Epithelial cell of prostate (primary cell): ENCODE measurements around the gene PCDHGB2.
"Not testable (repeated sequence)": the region's sequence is repeated elsewhere in the genome, so short reads cannot be mapped to it uniquely, and the experiment has no call there.

Experiments
- DNase-seq: peaks from one replicate; pipeline ENCODE4 v3.0.0-alpha.2; 2011; ENCODE audit warnings: low read depth, low spot score
- H3K27ac ChIP-seq: fragments of 450-650 bp; 2 replicates; pipeline ENCODE4 v1.5.1; 2017; ENCODE audit warnings: mild to moderate bottlenecking

PCDHGB2 gene

DNA sequence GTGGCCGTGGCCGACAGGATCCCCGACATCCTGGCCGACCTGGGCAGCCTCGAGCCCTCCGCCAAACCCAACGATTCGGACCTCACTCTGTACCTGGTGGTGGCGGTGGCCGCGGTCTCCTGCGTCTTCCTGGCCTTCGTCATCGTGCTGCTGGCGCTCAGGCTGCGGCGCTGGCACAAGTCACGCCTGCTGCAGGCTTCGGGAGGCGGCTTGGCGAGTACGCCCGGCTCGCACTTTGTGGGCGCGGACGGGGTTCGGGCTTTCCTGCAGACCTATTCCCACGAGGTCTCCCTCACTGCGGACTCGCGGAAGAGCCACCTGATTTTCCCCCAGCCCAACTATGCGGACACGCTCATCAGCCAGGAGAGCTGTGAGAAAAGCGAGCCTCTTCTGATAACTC is 13.8 kb upstream of the PCDHGB2 start:
- H3K27ac ChIP-seq, DNase-seq: not testable (repeated sequence)

DNA sequence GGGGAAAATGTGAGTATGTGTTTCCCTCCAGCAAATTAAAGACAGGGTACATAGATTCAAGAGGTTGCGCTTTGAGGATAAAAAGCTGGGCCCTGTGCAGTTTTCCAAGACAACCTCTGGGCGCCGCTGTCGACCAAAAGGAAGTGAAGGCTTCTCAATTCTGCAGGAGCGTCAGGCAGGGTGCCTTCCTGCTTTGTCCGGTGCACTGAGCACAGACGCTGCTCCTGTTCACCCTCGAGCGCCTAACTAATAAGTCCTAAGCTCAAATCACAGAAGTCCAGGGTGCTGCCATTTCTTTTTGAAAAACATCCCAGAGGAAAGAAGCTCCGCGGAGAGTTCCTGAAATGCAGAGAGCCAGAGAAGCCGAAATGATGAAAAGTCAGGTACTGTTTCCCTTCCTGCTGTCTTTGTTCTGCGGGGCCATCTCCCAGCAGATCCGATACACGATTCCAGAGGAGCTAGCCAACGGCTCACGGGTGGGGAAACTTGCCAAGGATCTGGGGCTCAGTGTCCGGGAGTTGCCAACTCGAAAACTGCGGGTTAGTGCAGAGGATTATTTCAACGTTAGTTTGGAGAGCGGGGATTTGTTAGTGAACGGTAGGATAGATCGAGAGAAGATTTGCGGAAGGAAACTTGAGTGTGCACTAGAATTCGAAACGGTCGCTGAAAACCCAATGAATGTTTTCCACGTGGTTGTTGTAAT is 9.7 kb upstream of the PCDHGB2 start, which contains the start of gene PCDHGB1:
Gene PCDHGB1 (plus strand): TSS at position 183 of the 703 bp plus-strand sequence. CDS start 162 bp downstream, at position 345.
- no peak for DNase-seq

DNA sequence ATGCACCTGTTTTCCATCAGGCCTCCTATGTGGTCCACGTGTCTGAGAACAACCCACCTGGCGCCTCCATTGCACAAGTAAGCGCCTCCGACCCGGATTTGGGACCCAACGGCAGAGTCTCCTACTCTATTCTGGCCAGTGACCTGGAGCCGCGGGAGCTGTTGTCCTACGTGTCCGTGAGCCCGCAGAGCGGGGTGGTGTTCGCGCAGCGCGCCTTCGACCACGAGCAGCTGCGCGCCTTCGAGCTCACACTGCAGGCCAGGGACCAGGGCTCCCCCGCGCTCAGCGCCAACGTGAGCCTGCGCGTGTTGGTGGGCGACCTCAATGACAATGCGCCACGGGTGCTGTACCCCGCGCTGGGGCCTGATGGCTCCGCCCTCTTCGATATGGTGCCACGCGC is 8.2 kb upstream of the PCDHGB2 start:
- H3K27ac ChIP-seq = no peak overlapping the region

More for the DNA sequence above, 9.7 kb upstream of the PCDHGB2 start, which contains the start of gene PCDHGB1:
- H3K27ac ChIP-seq = no peak within 1 kb of the TSS

DNA sequence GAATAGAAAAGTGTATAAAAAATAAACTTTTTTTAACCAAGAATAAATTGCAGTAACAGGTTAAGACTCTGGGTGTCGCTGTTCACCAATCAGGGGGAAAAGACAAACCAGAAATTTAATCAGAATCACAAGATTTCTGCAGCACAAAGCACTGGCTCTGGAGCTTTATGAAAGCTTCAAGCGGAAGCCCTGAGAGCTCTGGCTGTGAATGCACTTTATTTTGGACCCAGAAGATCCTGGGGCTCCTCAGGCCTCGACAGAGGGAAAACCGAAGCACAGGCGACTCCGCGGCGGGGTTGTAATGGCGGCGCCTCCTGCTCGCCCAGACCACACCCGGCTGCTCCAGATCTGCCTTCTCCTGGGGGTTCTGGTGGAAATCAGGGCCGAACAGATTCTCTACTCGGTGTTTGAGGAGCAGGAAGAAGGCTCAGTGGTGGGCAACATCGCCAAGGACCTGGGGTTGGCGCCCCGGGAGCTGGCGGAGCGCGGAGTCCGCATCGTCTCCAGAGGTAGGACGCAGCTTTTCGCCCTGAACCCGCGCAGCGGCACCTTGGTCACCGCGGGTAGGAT is 4.8 kb upstream of the PCDHGB2 start, which contains the start of gene PCDHGA4:
Gene PCDHGA4 (plus strand): TSS at position 122 of the 570 bp plus-strand sequence. CDS start 87 bp downstream, at position 209.
- no peak for DNase-seq
- H3K27ac ChIP-seq = no peak within 1 kb of the TSS

More for the DNA sequence above, 8.2 kb upstream of the PCDHGB2 start:
- no peak for DNase-seq

DNA sequence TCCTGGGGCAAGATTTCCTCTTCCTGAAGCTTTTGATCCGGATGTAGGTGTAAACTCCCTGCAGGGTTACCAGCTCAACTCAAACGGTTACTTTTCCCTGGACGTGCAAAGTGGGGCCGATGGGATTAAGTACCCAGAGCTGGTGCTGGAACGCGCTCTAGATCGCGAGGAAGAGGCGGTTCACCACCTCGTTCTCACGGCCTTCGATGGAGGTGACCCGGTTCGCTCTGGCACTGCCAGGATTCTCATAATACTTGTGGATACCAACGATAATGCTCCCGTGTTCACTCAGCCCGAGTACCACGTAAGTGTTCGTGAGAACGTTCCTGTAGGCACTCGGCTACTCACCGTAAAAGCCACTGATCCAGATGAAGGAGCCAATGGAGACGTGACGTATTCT is 4.2 kb upstream of the PCDHGB2 start:
- H3K27ac ChIP-seq = no peak overlapping the region
- DNase-seq = no peak

DNA sequence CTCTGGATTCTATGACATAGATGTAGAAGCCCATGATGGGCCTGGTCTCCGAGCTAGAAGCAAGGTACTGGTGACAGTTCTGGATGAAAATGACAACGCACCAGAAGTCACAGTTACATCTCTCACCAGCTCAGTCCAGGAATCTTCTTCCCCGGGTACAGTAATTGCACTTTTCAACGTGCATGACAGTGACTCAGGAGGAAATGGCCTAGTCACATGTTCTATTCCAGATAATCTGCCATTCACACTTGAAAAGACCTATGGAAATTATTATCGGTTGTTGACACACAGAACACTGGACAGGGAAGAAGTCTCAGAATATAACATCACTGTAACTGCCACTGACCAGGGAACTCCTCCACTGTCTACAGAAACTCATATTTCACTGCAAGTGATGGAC is 3.7 kb upstream of the PCDHGB2 start:
- DNase-seq = no peak
- no peak overlapping the region for H3K27ac ChIP-seq

DNA sequence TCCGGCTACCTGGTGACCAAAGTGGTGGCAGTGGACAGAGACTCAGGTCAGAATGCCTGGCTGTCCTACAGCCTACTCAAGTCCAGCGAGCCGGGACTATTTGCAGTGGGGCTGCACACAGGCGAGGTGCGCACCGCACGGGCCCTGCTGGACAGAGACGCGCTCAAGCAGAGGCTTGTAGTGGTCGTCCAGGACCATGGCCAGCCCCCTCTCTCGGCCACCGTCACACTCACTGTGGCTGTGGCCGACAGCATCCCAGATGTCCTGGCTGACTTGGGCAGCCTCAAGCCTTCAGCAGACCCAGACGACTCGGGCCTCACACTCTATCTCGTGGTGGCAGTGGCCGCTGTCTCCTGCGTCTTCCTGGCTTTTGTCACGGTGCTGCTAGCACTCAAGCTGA is 2.8 kb upstream of the PCDHGB2 start:
- H3K27ac ChIP-seq = no peak overlapping the region
- DNase-seq = no peak

DNA sequence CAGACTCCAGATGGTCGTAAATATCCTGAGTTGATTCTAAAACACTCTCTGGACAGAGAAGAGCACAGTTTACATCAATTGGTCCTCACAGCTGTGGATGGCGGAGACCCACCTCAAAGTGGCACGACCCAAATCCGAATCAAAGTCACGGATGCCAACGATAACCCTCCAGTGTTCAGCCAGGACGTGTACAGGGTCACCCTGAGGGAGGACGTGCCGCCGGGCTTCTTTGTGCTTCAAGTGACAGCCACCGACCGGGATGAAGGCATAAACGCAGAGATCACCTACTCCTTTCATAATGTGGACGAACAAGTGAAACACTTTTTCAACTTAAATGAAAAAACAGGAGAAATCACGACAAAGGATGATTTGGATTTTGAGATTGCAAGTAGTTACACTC is 891 bp downstream of the PCDHGB2 start:
- DNase-seq = no peak
- no peak overlapping the region for H3K27ac ChIP-seq

DNA sequence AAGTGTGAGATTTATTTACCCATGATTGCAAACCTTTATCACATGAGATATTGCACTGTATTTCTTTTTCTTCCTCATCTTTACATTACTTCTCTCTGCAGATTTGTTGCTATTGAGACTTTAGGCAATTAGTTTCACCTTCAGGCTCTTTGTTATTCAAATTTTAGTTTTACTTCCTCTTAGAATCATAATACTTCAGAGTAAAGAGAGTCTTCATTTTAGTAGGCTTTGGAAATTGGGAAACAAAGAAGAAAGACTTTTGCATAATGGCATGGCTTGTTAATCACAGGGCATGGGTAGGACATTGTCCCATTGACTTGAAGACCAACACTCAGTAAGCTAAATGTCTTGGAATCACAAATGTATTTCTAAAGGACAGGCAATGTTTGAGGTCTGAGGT is 2.9 kb downstream of the PCDHGB2 start:
- no peak overlapping the region for H3K27ac ChIP-seq
- DNase-seq = no peak

DNA sequence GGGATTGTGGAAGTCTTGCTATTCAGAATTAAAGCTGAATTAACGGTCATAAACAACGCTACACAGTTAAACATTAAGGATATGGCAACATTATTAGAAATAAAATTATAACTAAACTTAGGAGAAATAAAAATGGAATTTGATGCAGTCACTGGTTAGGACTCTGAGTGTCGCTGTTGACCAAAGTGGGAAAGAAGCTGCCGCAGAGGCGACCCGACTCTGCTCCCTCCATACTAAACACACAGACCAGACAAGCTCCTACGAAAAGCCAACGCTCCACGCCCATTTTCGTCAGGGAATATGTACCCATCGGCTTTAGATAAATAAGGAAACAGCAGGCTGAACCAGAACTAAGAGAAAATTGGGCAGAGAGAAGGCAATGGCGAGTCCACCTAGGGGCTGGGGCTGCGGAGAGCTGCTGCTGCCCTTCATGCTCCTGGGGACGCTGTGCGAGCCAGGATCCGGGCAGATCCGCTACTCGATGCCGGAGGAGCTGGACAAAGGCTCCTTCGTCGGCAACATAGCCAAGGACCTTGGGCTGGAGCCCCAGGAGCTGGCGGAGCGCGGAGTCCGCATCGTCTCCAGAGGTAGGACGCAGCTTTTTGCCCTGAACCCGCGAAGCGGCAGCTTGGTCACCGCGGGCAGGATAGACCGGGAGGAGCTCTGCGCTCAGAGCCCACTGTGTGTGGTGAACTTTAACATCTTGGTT is 4.3 kb downstream of the PCDHGB2 start, which contains the start of gene PCDHGA5:
Gene PCDHGA5 (plus strand): TSS at position 211 of the 709 bp plus-strand sequence. CDS start 169 bp downstream, at position 380.
- no peak within 1 kb of the TSS for H3K27ac ChIP-seq
- DNase-seq = no peak

DNA sequence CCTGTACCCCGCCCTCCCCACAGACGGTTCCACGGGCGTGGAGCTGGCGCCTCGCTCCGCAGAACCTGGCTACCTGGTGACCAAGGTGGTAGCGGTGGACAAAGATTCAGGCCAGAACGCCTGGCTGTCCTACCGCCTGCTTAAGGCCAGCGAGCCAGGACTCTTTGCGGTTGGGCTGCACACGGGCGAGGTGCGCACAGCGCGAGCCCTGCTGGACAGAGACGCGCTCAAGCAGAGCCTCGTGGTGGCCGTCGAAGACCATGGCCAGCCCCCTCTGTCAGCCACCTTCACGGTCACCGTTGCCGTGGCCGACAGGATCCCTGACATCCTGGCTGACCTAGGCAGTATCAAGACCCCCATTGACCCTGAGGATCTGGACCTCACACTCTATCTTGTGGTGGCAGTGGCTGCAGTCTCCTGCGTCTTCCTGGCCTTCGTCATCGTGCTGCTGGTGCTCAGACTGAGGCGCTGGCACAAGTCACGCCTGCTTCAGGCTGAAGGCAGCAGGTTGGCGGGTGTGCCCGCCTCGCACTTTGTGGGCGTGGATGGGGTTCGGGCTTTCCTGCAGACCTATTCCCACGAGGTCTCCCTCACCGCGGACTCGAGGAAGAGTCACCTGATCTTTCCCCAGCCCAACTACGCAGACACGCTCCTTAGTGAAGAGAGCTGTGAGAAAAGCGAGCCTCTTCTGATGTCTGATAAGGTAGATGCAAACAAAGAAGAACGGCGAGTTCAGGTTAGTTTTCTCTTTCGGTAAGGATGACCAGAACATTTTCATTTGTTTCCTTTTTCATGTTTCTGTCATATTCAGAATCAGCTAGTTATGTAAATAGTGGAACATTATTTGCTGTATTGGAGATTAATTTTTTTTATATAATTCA is 6.5 kb downstream of the PCDHGB2 start:
- H3K27ac ChIP-seq = no peak overlapping the region

DNA sequence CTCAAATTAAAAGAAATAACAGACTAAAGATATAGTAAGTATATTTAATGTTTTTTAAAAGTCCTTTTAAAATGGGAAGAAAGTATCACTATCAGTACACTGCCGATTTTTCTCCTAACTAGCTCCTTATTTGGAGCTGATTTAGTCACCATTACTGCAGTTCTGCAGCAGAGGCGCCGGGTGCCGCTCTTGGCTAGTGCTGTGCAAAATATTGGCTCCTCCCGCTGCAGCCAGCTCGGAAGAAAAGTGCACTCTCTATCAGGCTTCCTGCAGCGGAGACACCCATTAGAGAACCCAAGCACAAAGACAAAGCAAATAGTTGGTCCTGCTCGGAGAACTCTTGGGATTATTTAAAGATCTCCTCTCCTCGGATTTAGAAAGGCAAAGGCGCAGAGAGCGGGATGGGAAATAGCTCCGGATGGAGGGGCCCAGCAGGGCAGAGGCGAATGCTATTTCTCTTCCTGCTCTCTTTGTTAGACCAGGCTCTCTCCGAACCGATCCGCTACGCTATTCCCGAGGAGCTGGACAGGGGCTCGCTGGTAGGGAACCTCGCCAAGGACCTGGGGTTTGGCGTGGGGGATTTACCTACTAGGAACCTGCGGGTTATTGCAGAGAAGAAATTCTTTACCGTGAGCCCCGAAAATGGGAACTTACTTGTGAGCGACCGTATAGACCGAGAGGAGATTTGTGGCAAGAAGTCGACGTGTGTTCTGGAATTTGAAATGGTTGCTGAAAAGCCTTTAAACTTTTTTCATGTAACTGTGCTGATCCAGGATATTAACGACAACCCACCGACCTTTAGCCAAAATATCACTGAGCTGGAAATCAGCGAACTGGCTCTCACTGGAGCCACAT is 10.4 kb downstream of the PCDHGB2 start, which contains the start of gene PCDHGB3:
Gene PCDHGB3 (plus strand): TSS at position 249 of the 855 bp plus-strand sequence. CDS start 153 bp downstream, at position 402.
- no peak for DNase-seq
- H3K27ac ChIP-seq = no peak within 1 kb of the TSS

More for the DNA sequence above, 6.5 kb downstream of the PCDHGB2 start:
- no peak for DNase-seq

DNA sequence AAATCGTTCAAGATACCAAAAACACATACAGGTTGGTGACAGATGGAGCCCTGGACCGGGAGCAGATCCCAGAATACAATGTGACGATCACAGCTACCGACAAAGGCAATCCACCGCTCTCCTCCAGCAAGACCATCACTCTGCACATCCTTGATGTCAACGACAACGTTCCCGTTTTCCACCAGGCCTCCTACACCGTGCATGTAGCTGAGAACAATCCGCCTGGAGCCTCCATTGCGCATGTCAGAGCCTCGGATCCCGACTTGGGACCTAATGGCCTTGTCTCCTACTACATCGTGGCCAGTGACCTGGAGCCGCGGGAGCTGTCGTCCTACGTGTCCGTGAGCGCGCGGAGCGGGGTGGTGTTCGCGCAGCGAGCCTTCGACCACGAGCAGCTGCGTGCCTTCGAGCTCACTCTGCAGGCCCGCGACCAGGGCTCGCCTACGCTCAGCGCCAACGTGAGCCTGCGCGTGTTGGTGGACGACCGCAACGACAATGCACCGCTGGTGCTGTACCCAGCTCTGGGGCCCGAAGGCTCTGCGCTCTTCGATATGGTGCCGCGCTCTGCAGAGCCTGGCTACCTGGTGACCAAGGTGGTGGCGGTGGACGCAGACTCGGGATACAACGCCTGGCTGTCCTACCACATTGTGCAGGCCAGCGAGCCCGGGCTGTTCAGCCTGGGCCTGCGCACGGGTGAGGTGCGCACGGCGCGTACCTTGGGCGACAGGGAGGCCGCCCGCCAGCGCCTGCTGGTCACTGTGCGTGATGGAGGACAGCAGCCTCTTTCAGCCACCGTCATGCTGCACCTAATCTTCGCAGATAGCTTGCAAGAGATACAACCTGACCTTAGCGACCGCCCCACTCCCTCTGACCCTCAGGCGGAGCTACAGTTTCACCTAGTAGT is 12.0 kb downstream of the PCDHGB2 start:
- DNase-seq = no peak
- H3K27ac ChIP-seq = no peak overlapping the region

DNA sequence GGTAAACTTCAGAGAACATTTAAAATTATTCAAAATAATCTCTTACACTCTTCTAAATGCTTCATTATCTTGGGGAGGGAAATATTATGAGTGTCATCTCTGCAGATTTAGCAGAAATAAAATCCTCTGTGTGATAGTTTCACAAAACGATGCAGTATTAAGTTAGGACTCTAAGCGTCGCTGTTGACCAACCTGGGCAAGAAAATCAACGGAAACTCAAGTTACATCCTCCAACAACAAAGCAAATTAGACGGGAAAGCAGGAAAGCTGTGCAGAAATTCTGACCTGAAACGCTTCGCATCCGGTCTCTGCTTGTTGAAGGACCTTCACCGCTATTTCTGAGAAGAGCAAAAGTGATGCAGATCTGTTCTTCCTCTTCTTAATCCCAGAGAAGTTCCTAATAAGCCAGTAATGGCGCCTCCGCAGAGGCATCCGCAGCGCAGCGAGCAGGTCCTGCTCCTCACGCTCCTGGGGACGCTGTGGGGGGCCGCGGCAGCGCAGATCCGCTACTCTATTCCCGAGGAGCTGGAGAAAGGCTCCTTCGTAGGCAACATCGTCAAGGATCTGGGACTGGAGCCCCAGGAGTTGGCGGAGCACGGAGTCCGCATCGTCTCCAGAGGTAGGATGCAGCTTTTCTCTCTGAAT is 14.0 kb downstream of the PCDHGB2 start, which contains the start of gene PCDHGA6:
Gene PCDHGA6 (plus strand): TSS at position 219 of the 645 bp plus-strand sequence. CDS start 193 bp downstream, at position 412.
- no peak within 1 kb of the TSS for H3K27ac ChIP-seq
- DNase-seq = no peak

DNA sequence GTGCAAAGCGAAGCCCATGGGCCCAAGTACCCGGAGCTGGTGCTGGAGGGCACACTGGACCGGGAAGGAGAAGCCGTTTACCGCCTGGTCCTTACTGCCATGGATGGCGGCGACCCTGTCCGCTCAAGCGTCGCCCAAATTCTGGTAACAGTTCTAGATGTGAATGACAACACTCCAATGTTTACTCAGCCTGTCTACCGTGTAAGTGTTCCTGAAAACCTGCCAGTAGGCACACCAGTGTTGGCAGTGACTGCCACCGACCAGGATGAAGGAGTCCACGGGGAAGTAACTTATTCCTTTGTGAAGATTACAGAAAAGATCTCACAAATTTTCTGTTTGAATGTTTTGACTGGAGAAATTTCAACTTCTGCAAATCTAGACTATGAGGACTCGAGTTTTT is 14.8 kb downstream of the PCDHGB2 start:
- H3K27ac ChIP-seq = no peak overlapping the region
- no peak for DNase-seq

DNA sequence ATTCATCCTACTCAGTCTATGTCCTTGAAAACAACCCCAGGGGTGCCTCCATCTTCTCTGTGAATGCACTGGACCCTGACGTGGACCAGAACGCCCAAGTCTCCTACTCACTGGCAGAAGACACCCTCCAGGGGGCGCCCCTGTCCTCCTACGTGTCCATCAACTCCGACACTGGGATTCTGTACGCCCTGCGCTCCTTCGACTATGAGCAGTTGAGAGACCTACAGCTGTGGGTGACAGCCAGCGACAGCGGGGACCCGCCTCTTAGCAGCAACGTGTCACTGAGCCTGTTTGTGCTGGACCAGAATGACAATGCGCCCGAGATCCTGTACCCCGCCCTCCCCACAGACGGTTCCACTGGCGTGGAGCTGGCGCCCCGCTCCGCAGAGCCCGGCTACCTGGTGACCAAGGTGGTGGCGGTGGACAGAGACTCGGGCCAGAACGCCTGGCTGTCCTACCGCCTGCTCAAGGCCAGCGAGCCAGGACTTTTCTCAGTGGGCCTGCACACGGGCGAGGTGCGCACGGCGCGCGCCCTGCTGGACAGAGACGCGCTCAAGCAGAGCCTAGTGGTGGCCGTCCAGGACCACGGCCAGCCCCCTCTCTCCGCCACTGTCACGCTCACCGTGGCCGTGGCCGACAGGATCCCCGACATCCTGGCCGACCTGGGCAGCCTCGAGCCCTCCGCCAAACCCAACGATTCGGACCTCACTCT is 15.8 kb downstream of the PCDHGB2 start:
- H3K27ac ChIP-seq, DNase-seq: not testable (repeated sequence)
